ENCODE data around the gene ASB11.
"Not testable (repeated sequence)": the region's sequence is repeated elsewhere in the genome, so short reads cannot be mapped to it uniquely, and the experiment has no call there.

GRCh38 chrX:15305899-15306298, 9.5 kb downstream of the ASB11 start:
- not testable (repeated sequence) for TF ChIP-seq MYC (IDR thresholded peaks at IDR 0.05; ENCODE audit: low read depth, low read length); CTCF (IDR thresholded peaks at IDR 0.05; ENCODE audit: low read depth, low read length); MAX (IDR thresholded peaks at IDR 0.05; ENCODE audit: low read depth, low read length); POLR2A (IDR thresholded peaks at IDR 0.05; ENCODE audit: extremely low read depth, insufficient read length)

Data from NB4 (cell line).